Measurements from ENCODE around the gene PDIA3. TPM values are rescaled to one million over a fixed set of nuclear protein-coding genes. Genes with fewer than 3 reads are reported as not detected.

PDIA3 gene
- total RNA-seq, 1 experiment from 2014 or later = 259 TPM

Other genes starting within 250 kb of the PDIA3 start
- 32.9 and 40.6 TPM in 2 replicates for gene MAP1A, start 228.8 kb upstream of the PDIA3 start, total RNA-seq (2014; rRNA removed; shearing (Covaris generic))
- gene PPIP5K1, start 156.2 kb upstream of the PDIA3 start, total RNA-seq (2014; rRNA removed; shearing (Covaris generic)) = 6.0 and 7.7 TPM in 2 replicates
- gene CKMT1B, start 152.4 kb upstream of the PDIA3 start, total RNA-seq (2014; rRNA removed; shearing (Covaris generic)) = 0.95 TPM in 1 of 2 replicates, not detected in the other
- 0.08 TPM in 1 of 2 replicates, not detected in the other for gene STRC, start 127.6 kb upstream of the PDIA3 start, total RNA-seq (2014; rRNA removed; shearing (Covaris generic))
- not detected in 2 replicates for gene CATSPER2, start 97.6 kb upstream of the PDIA3 start, total RNA-seq (2014; rRNA removed; shearing (Covaris generic))
- gene CKMT1A, start 52.6 kb upstream of the PDIA3 start, total RNA-seq (2014; rRNA removed; shearing (Covaris generic)) = 0.10 and 1.1 TPM in 2 replicates
- 1.3 and 2.2 TPM in 2 replicates for gene ELL3, start 30.5 kb downstream of the PDIA3 start, total RNA-seq (2014; rRNA removed; shearing (Covaris generic))
- gene SERF2, start 45.9 kb downstream of the PDIA3 start, total RNA-seq (2014; rRNA removed; shearing (Covaris generic)) = 979 and 1,093 TPM in 2 replicates
- gene SERINC4, start 53.8 kb downstream of the PDIA3 start, total RNA-seq (2014; rRNA removed; shearing (Covaris generic)) = not detected in 2 replicates
- 5.5 and 6.5 TPM in 2 replicates for gene HYPK, start 54.2 kb downstream of the PDIA3 start, total RNA-seq (2014; rRNA removed; shearing (Covaris generic))
- gene MFAP1, start 78.3 kb downstream of the PDIA3 start, total RNA-seq (2014; rRNA removed; shearing (Covaris generic)) = 37.9 and 42.2 TPM in 2 replicates
- gene WDR76, start 80.6 kb downstream of the PDIA3 start, total RNA-seq (2014; rRNA removed; shearing (Covaris generic)) = 41.4 and 43.3 TPM in 2 replicates